NCI-H524 treated with DMSO at 0.1 percent for 48 hours (cell line): Measurements from ENCODE around the gene PXDN.
A peak's percentile ranks its signal among the peaks of the same experiment; 100 is the strongest.

Experiments
- DNase-seq: peaks from one replicate; lab custom pipeline; 2025; lab: John Stamatoyannopoulos, UW

Gene PXDN

DNA sequence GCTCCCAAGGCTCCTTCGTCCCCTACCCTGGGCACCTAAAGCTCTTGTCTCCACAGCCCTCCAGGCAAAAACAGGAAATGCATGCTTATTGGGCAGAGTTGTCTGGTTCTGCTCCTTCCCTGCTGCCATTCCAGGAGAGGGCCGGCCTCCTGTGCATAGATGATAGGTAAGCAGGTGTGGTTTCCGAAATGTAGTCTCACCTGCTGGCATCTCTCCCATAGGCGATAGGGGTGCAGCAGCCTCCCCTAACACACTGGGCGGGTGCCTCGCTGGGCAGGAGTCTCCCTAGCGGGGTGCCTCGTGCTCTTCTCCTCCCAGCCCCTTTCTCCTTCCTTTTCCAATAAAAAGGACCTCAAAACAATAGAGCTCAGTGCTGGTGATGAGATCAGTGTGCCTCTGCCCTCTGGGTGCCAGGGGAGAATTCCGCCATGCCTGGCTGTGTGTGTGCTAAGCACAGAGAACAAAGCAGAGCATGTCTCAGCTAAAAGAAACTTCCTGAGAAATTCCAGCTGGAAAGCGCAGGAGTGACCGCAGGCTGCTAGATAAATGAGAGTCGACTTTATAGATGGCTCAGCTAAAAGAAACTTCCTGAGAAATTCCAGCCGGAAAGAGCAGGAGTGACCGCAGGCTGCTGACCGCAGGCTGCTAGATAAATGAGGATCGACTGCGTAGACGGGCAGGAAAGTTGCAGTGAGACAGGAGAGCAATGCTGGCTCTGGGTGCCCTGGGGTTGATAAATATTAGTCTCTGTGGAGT, 11.3 kb upstream of the PXDN start:
- no peak for DNase-seq

DNA sequence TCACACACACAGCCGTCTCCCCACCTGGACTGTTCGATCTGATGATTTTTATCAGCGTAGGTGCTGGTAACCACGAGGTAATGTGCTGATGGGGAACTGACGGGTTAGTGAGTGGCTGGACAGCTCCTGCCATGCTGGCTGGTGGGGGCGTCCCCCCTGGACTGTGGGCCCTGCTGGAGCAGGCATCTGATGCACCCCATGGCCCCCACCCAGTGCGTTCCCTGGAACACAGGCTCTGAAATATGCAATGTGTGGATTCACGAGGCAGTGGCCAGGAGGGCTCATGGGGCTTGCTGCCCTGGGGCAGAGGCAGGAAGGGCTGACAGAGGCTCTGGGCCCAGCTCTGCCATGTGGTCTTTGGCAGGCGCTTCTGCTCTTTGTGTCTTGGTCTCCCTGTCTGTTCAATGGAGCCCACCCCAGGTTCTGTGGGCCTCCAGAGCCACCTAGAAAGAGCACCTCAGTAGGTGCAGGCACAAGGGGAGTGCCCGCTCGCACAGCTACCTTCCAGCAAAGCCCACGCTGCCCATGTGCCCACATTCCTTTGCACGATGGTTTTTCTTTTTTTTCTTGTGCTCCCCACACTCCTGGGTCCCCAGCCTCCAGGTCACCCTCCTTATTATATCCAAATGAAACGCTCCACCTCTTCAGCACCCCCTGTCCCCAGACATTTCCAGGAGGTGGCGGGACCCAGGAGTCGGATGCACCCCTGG, 10.3 kb upstream of the PXDN start:
- no peak for DNase-seq

DNA sequence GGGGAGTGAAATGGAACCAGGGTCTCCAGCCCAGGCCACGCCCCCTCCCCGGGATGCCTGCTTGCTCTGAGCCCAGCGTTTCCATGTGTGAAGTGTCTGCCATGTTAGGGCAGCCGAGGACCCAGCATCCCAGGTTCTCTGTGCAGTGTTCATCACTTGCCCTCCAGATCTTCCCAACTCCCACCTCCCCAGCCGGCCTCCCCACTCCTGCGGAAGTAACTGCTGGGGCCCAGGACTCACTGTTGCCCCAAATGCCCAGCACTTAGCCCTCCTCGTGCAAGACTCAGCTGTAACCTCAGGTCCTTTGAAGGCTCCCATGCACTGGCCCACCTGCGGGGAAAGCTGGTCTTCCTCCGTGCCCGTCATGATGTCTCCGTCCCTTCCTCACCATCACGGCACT, 9.7 kb upstream of the PXDN start:
- no peak for DNase-seq

DNA sequence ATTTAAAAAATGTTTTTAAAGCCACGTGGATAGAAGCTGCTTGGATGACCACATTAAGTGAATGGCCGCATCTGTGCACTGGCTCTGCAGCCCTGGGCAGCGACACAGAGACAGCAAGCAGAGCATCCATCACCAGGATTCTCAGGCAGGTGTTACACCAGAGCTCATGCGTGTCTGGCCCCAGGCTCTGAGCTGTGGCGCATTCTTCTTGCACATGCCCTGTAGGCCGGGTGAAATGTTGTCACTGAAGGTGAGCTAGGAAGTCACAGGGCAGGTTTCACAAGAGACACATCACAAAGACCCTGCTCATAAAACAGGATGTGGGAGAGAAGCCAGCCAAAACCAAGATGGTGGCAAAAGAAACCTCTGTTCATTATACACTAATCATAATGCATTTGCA, 8.4 kb upstream of the PXDN start:
- DNase-seq: no peak

DNA sequence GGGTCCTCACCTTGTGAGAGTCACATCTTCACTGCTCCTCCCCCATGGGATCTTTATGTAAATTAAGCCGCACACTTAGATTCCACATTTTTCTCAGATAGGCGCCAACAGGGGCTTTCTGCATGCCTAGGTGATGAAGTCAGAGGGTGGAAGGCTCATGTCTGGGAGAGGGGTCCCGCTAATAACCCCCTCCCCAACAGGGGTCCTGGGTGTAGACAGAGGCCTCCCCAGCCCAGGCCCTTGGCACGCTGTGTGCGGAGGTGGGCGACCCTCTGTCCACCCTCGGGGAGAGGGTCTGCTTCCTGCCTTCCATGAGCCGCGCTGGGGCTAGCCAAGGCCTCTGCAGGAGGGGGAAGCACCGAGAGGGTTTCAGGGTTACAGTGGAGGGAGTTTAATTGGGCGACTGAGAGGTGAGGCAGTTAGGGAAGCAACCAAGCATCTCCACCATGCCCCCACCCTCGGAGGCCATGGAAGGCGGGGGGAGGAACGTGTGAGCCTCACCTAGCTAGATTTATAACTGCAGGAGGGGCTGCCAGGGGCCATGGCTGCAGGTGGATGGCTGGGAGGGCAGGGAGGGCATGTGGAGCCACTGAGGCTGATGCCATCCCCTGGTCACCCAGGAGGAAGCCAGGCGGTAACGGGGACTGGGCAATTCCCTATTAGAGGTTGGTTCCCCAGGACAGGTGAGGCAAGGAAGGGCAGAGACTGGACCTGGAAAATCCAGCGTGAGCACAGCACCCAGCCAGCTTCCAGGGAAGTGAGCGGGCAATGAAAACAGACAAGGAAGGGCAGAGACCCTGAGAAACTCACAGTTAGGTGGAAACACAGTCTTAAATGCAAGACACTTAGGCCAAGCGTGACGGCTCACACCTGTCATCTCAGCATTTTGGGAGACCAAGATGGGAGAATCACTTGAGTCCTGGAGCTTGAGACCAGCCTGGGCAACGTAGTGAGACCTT, 7.7 kb upstream of the PXDN start:
- no peak for DNase-seq

DNA sequence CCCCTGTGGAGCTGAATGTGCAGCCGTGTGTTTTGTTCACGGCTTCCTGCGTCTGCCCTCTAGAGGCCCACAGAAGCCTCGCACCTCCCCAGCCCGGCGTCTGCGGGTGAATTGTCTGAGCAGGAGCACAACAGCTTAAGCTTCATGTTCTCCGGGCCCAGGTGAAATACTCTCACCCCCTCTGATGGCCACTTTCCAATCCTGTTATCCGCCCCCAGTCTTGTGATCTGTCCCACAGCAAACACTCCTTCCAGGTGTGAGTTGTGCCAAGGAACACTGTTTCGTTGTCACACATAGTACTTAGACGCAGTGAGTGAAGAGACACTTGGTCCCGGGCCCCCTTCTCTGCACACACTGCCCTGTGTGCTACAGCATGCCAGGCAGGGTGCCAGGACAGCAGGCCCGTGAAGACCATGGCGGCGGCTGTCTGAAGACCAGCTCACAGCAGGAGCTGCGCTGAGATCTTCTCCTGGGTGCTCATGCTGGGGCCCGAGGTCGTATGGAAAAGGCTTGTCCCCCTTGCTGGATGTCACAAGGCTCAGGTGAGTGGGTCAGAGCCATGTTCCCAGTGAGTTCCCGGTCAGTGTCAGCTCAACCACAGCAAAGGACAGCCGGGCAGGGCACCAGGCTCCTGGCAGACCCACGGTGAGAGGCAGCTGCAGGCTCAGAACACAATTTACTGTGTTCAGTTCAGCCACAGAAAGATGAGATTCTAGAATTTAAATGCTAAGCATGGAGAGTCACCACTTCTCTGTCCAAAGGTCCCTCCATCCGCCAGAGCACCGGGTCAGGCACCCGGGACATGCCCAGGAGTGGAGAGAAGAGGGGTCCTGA, 6.8 kb upstream of the PXDN start:
- DNase-seq: peak; percentile 54

DNA sequence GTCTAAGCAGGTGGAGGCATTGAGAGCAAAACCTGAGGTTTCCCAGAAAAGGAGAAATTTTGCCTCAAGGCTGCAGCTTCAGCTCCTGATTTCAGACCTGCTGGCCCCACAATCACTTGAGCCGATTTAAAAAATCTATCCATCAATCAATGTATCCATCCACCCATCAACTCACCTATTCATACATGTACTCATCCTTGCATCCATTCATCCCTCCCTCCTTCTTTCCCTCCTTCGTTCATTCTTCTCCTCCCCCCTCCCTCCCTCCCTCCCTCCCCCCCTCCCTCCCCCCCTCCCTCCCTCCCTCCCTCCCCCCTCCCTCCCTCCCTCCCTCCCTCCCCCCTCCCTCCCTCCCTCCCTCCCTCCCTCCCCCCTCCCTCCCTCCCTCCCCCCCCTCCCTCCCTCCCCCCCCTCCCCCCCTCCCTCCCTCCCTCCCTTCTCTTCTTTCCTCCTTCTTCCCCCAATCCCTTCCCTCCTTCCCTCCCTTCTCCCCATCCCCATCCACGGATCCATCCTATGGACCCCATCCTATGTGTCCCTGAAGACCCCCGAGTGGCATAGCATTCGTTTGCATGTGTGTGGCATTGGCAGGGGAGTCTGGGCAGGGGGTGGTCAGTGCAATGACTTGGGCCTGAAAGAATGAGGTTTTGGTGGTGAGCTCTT, 6.1 kb upstream of the PXDN start:
- DNase-seq: no peak

DNA sequence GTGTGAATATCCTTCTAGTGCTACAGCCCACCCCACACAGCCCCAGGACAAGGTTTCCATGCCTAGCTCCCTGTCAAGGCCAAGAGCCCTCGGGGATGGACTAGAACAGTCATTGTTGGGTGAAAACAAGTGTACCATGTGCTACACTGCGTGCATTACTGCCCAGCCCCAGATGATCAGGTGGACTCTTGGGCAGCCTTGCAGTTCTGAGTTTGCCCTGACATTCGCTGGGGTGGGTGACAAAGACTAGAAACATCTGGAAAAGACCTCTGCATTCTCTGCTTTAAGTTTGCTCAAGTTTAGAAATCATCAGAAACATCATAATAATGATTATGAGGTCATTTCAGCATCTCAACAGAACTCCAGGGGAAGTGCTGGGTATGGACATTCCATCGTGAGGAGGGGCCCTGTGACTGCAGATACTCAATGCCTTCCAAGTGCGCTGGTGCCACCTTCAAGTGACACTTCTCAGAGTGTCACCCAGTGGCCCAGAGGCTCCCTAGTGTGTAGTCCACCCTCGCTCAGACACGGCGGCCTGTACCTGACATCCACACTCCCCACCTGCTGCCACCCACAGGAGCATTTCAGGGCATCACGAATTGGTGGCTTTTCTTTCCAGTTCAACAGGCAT, 5.3 kb upstream of the PXDN start:
- no peak for DNase-seq

DNA sequence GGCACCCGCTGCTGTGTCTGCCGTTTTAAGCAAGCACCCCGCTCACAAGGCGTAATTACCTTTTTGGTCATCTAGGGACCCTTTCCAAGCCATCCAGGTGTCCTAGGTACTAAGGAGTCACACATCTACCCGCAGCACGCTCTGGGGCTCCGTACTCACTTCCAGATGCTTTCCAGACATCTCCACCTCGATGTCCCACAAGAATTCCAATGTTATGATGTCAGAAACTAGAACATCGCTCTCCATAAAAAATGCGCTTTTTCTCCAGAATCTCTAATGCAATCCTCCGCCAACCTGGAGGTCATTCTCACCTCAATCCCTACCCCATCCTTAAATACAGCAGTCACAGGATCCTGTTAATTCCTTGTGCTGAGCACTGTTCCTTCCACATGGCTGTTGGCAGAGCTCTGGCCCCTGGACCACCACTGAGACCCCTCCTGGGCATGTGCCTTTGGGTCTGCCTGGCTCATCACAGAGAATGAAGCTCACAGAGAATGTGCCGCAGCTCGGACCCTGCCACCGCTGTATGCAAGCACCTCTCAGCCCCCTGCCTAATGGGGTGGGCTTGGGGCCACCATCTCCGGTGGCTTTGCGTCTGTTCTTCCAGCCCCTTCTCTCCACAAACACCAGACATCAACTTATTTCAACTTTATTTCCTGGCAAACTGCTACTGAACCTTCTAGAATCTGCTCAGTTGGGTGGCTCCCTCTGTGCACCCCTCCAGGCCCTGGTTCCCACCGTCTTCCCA, 4.6 kb upstream of the PXDN start:
- no peak for DNase-seq

DNA sequence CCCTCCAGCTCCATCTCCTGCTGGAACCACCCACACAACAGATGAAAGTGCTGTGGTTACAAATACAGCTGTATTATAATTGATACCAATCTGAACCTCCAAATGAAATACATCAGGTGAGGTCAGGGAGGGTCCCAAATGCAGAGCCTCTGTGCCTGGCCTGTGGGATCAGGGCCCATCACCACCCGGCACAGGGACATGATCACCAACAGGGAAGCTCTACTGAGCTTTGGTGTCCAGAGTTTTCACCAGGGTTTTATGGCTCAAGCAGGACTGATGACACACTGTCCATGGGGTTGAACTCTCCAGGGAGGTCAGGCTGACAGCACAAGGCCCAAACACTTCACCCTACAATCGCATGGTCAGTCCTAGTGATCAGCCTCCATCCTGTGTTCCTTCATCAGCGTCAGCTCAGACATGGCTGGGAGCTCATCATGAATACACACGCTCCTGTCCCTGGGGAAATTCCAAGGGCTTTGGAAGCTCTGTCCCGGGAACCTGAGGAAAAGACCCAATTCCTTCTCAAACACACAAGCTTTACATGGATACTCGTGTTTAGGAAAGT, 3.9 kb upstream of the PXDN start:
- no peak for DNase-seq

DNA sequence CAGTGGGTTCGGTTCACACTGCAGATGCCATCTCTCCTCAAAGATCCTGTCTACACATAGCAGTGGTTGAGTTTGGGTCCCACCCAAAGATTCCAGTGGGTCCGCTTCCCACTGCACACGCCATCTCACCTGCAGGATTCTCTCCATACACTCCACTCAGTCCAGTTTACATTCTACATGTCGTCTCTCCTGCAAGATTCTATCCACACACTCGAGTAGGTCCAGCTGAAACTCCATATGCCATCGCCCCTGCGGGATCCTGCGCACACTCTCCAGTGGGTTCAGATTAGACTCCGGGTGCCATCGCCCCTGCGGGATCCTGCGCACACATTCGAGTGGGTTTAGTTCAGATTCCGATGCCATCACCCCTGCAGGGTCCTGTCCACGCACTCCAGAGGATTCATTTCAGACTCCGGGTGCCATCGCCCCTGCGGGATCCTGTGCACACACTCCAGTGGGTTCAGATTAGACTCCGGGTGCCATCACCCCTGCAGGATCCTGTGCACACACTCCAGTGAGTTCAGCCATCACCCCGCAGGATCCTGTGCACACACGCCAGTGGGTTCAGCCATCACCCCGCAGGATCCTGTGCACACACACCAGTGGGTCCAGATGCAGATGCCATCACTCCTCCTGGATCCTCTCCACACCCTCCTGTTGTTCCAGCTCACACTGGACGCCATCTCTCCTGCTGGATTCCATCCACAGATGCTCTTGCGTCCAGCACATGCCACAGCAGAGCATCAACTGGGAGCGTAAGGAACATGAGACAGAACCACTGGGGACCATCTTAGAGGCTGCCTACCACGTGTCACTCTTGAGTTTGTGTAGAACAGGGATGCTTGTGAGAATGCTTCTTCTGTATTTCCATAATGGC, 3.0 kb upstream of the PXDN start:
- DNase-seq: no peak

DNA sequence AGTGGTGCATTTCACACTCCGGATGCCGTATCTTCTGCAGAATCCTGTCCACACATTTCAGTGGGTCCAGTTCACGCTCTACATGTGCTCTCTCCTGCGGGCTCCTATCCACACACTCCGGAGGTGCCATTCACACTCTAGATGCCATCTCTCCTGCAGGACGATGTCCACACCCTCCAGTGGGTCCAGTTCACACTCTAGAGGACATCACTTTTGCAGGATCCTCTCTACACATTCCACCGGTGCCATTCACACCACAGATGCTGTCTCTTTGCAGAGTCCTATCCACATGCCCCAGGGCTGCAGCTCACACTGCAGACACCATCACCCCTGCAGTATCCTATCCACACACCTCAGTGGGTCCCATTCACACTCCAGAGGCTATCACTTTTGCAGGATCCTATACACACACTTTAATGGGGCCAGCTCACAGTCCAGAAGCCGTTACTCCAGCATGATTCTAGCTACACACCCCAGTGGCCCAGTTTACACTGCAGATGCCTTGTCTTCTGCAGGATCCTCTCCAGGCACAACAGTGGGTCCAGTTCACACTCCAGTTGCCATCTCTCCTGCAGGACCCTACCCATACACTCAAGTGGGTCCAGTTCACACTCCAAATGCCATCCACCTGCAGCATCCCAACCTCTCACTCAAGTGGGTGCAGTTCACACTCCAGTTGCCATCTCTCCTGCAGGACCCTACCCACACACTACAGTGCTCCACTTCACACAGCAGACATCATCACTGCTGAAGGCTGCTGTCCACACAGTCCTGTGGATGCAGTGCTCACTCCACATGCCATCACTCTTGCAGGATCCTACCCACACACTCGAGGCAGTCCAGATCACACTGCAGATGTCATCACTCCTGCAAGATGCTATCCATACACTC, 2.1 kb upstream of the PXDN start:
- no peak for DNase-seq

DNA sequence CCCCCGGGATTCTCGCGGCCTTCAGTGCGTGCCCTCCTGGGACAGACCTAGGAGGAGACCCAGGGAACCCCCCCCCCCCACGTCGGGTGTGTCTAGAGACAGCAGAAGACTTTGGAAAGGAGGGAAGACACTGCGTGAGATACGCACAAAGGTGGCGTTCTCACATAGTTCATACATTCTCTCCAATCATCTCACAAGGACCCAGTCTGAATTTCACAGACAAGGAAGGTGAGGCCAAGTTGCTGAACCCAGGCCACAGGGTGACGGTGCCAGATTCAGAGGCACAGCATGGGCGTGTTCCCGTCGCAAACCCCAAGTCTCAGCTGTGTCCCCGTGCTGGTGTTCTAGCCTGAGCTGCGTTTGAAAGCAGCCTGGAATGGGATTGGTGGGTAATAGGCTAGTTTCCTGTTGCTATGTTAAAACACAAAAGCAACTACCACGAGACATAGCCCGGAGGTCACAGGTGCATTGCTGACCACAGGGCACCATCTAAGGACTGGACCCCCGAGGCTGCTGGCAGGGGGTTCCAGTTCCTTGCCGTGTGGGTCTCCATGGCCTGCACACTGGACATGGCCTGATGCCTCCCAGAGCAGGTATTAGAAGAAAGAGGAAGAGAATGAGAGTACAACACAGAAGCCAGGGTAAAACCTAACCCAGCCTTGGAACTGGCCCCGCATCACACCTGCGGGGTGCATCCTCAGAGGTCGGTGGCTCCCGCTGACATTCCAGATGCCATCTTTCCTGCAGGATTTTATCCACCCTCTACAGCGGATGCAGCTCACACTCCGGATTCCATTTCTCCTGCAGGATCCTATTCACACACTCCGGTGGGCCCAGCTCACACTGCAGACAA, 1.1 kb upstream of the PXDN start:
- DNase-seq: no peak

DNA sequence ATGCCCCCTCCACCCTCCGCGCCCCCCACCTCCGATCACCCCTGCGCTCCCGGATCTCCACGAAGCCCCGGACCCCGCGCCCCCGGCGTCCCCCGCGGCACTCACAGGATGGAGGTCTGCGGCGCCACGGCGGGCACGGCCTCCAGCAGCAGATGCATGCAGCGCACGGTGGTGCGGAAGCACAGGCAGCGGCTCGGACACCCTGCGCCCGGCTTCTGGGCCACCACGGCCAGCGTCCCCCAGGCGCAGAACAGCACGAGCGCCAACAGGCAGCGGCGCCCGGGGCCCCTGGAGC, 217 bp downstream of the PXDN start:
- DNase-seq: no peak

DNA sequence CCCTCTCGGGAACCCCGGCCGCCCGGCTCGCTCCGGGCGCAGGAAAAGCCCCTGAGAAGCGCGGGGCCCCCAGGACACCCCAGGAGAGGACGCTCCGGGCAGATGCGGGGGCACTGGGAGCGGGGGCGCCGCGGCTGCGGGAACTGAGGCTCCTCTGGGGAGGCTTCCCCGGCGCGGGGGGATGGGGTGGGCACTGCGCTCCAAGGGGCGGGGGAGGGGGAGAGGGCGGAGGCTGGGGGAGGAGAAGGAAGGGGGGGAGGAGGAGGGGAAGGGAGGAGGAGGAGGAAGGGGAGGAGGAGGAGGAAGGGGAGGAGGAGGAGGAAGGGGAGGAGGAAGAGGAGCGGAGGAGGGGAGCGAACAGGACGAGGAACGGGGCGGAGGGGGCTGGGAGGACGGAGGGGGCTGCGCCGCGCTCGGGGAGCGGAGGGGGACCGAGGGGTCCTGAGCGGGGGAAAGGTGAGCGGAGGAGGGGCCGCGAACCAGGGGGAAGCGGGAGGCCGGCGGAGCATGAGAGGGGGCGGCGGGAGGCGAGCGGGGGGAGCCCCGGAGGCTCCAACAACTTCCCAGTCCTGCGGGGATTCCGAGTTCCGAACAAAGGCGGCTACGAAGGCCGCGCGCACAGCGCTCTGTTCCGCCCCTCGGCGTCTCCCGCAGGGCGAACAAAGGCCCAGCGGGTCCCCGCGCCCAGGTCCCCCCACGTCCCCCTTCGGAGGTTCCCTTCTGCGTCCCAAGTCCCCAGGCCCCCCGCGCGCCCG, 742 bp downstream of the PXDN start:
- DNase-seq: no peak
